Measurements from ENCODE around the gene ZMIZ2. TPM values are rescaled to one million over a fixed set of nuclear protein-coding genes. Genes with fewer than 3 reads are reported as not detected.
"Not testable (repeated sequence)": the region's sequence is repeated elsewhere in the genome, so short reads cannot be mapped to it uniquely, and the experiment has no call there.

The ZMIZ2 gene
- total and polyA plus RNA-seq, 2 donors (not counting 1 experiment from before 2014, with no cell fraction given), result 254 to 442 TPM

DNA sequence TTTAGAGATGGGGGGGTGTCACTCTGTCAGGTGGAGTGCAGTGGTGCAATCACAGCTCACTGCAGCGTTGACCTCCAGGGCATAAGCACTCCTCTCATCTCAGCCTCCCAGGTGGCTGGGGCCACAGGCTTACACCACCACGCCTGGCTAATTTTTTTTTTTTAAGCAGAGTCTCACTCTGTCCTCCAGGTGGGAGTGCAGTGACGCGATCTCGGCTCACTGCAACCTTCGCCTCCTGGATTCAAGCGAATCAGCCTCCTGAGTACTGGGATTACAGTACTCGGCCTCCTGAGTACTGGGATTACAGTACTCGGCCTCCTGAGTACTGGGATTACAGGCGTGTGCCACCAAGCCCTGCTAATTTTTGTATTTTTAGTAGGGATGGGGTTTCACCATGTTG is 24.2 kb downstream of the ZMIZ2 start:
- H3K4me1 ChIP-seq (ENCODE audit: control insufficient read depth in 2 of 2, insufficient read depth in 2 of 2, low read length in 2 of 2), result peaks cover 26 to 46% of the 10 kb centered on the region in 2 donors
- H3K9me3 ChIP-seq (ENCODE audit: control extremely low read depth in 1 of 3, control insufficient read depth in 2 of 3, insufficient read depth in 1 of 3, low read length in 2 of 3), result peaks cover 0 to 6% (median 0%) of the 10 kb centered on the region in 3 donors
- 74% methylated on average over 10 of the region's 10 CpGs for WGBS (ENCODE audit: insufficient coverage)
- Mint-ChIP-seq H3K4me1 (peaks cover 41% of the 10 kb centered on the region), H3K9me3 (ENCODE audit: insufficient read depth) (no peaks in the 10 kb centered on the region), H3K27me3 (no peaks in the 10 kb centered on the region), H3K27ac (no peak overlapping the region), H3K4me3 (no peak overlapping the region)
- H3K4me2 ChIP-seq (replicated peaks; ENCODE audit: low read depth, low read length, poor library complexity, severe bottlenecking), result no peak overlapping the region
- H3K79me2 ChIP-seq (ENCODE audit: control insufficient read depth, insufficient read depth, low read length), result no peaks in the 10 kb centered on the region
- H3K27ac ChIP-seq (ENCODE audit: low read length in 2 of 2), result no peak overlapping the region
- no peak for DNase-seq
- ChIA-PET CTCF (interaction anchor here (0.7 to 1.2 kb wide), 2 partner anchors 26 to 69 kb away, joined by 3 read pairs; no protein-coding TSS in a partner anchor), POLR2A (no interaction called here)
- intact Hi-C loops (cut with micrococcal nuclease), result no loop called here
- H3K36me3 ChIP-seq (replicated peaks in 1 of 2; ENCODE audit: control extremely low read depth in 1 of 2, control insufficient read depth in 1 of 2, extremely low read depth in 1 of 2, insufficient read depth in 2 of 2, low read length in 1 of 2), result peaks cover 0 to 2% of the 10 kb centered on the region in 2 experiments
- no peaks in the 10 kb centered on the region for H3K27me3 ChIP-seq (replicated peaks in 1 of 4; ENCODE audit: control extremely low read depth in 1 of 4, control insufficient read depth in 3 of 4, insufficient read depth in 4 of 4, low read length in 3 of 4)
- ATAC-seq (ENCODE audit: low read depth), result no peak
- TF ChIP-seq EZH2 (IDR thresholded peaks at IDR 0.05; ENCODE audit: borderline replicate concordance, insufficient read depth, low read depth, low read length, poor library complexity, severe bottlenecking), result no peak
- TF ChIP-seq, protein P1, sequence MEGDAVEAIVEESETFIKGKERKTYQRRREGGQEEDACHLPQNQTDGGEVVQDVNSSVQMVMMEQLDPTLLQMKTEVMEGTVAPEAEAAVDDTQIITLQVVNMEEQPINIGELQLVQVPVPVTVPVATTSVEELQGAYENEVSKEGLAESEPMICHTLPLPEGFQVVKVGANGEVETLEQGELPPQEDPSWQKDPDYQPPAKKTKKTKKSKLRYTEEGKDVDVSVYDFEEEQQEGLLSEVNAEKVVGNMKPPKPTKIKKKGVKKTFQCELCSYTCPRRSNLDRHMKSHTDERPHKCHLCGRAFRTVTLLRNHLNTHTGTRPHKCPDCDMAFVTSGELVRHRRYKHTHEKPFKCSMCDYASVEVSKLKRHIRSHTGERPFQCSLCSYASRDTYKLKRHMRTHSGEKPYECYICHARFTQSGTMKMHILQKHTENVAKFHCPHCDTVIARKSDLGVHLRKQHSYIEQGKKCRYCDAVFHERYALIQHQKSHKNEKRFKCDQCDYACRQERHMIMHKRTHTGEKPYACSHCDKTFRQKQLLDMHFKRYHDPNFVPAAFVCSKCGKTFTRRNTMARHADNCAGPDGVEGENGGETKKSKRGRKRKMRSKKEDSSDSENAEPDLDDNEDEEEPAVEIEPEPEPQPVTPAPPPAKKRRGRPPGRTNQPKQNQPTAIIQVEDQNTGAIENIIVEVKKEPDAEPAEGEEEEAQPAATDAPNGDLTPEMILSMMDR (IDR thresholded peaks at IDR 0.05), result no peak
- no peak overlapping the region for H2AFZ ChIP-seq (ENCODE audit: insufficient read depth, low read depth, low read length, poor library complexity, severe bottlenecking)
- H3K4me3 ChIP-seq (ENCODE audit: control extremely low read depth in 1 of 5, extremely low read depth in 1 of 5, insufficient read depth in 1 of 5, low read depth in 2 of 5, low read length in 4 of 5), result no peak overlapping the region
- no peaks in the 10 kb centered on the region for H4K20me1 ChIP-seq (ENCODE audit: control insufficient read depth, insufficient read depth, low read length, poor library complexity, severe bottlenecking)
- H3K9ac ChIP-seq (ENCODE audit: low read length), result no peak overlapping the region

DNA sequence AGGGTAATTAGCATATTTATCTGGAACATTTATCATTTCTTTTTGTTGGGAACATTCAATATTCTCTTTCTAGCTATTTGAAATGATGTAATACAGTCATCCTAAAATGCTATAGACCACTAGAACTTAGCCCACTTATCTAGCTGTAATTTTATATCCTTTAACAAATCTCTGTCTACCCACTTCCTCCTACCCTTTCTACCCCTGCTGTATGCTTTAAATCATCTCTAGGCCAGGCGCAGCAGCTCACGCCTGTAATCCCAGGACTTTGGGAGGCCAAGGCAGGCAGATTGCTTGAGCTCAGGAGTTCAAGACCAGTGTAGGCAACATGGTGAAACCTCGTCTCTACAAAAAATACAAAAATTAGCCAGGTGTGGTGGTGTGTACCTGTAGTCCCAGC is 25.8 kb downstream of the ZMIZ2 start:
- H3K4me3 ChIP-seq (ENCODE audit: control extremely low read depth in 1 of 5, extremely low read depth in 1 of 5, insufficient read depth in 1 of 5, low read depth in 2 of 5, low read length in 4 of 5); H3K27me3 ChIP-seq (replicated peaks in 1 of 4; ENCODE audit: control extremely low read depth in 1 of 4, control insufficient read depth in 3 of 4, insufficient read depth in 4 of 4, low read length in 3 of 4): not testable (repeated sequence)
- 59% methylated on average over 2 of the region's 3 CpGs for WGBS (ENCODE audit: insufficient coverage)

More for the DNA sequence above, 25.8 kb downstream of the ZMIZ2 start:
- peaks cover 10 to 30% of the 10 kb centered on the region in 2 donors for H3K4me1 ChIP-seq (ENCODE audit: control insufficient read depth in 2 of 2, insufficient read depth in 2 of 2, low read length in 2 of 2)
- H3K9me3 Mint-ChIP-seq (ENCODE audit: insufficient read depth); H3K4me3 Mint-ChIP-seq; H2AFZ ChIP-seq (ENCODE audit: insufficient read depth, low read depth, low read length, poor library complexity, severe bottlenecking); ATAC-seq (ENCODE audit: low read depth); H3K36me3 ChIP-seq (replicated peaks in 1 of 2; ENCODE audit: control extremely low read depth in 1 of 2, control insufficient read depth in 1 of 2, extremely low read depth in 1 of 2, insufficient read depth in 2 of 2, low read length in 1 of 2); DNase-seq; H3K27ac ChIP-seq (ENCODE audit: low read length in 2 of 2); intact Hi-C loops (cut with micrococcal nuclease); H3K9ac ChIP-seq (ENCODE audit: low read length); H3K27ac Mint-ChIP-seq; CTCF ChIA-PET; H3K79me2 ChIP-seq (ENCODE audit: control insufficient read depth, insufficient read depth, low read length); H3K4me2 ChIP-seq (replicated peaks; ENCODE audit: low read depth, low read length, poor library complexity, severe bottlenecking); H3K9me3 ChIP-seq (ENCODE audit: control extremely low read depth in 1 of 3, control insufficient read depth in 2 of 3, insufficient read depth in 1 of 3, low read length in 2 of 3); H3K27me3 Mint-ChIP-seq; H4K20me1 ChIP-seq (ENCODE audit: control insufficient read depth, insufficient read depth, low read length, poor library complexity, severe bottlenecking): not testable (repeated sequence)
- peaks cover 25% of the 10 kb centered on the region for H3K4me1 Mint-ChIP-seq
- POLR2A ChIA-PET, result interaction anchor here (0.7 kb wide), 1 partner anchor 63 kb away, joined by 6 read pairs; no protein-coding TSS in a partner anchor
